ACC112 (cell line): ENCODE measurements around the gene AIF1L.

ENCODE experiments used
- H2AFZ ChIP-seq: fragments of 200-600 bp; sonication (generic); one replicate; pipeline ENCODE4 v1.6.0; 2017; ENCODE audit warnings: antibody characterized with exemption, low read length; ENCODE audit not compliant: unreplicated experiment
- H3K27ac ChIP-seq: fragments of 200-600 bp; sonication (generic); 2 replicates; pipeline ENCODE4 v1.5.1; 2014; ENCODE audit warnings: low read depth, mild to moderate bottlenecking, antibody characterized with exemption, low read length, moderate library complexity
- H3K27me3 ChIP-seq: fragments of 200-600 bp; sonication (generic); 2 replicates; pipeline ENCODE4 v1.6.1; 2014; ENCODE audit warnings: mild to moderate bottlenecking, antibody characterized with exemption, low read length, moderate library complexity, mixed read lengths; ENCODE audit not compliant: insufficient read depth
- H3K36me3 ChIP-seq: fragments of 200-600 bp; sonication (generic); 2 replicates; pipeline ENCODE4 v1.6.1; 2016; ENCODE audit warnings: mild to moderate bottlenecking, antibody characterized with exemption, low read length, moderate library complexity, mixed read lengths; ENCODE audit not compliant: insufficient read depth
- H3K4me1 ChIP-seq: fragments of 200-600 bp; sonication (generic); one replicate; pipeline ENCODE4 v1.6.1; 2016; ENCODE audit warnings: low read length, mixed read lengths; ENCODE audit not compliant: insufficient read depth, unreplicated experiment, control insufficient read depth
- H3K4me3 ChIP-seq: fragments of 200-600 bp; sonication (generic); 2 replicates; pipeline ENCODE4 v1.5.1; 2014; ENCODE audit warnings: mild to moderate bottlenecking, low read depth, low read length
- H3K79me2 ChIP-seq: fragments of 200-600 bp; sonication (generic); one replicate; pipeline ENCODE4 v1.6.0; 2016; ENCODE audit warnings: low read length; ENCODE audit not compliant: control insufficient read depth, unreplicated experiment, insufficient read depth

The AIF1L gene

GRCh38 chr9:131078427-131079366 is 17.6 kb upstream of the AIF1L start:
- Histone ChIP-seq H3K4me1 (no peaks in the 10 kb centered on the region), H3K27ac (no peak overlapping the region), H3K36me3 (no peaks in the 10 kb centered on the region), H3K79me2 (no peaks in the 10 kb centered on the region), H3K4me3 (no peak overlapping the region), H2AFZ (no peak overlapping the region), H3K27me3 (no peaks in the 10 kb centered on the region; the same call in 1 of the 2 replicates)

DNA sequence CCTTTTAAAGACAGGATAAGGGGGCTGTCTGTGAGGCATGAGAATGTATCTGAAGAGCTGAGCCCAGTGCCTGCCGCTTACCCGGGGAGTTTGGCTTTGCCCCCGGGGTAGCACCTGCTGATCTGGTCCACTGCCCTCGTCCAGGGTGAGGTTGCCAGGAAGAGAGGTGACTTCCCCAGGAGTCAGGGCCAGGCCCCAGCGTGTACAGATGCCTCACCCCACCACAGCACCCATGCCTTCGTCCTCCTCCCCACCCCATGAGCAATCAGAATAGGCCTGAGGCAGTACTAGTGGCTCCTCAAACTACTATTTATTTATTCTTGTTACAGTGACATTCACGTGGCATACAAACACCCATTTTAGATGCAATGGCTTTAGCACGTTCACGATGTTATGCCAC is 15.7 kb upstream of the AIF1L start:
- H3K27me3 ChIP-seq = peaks cover 3% of the 10 kb centered on the region

GRCh38 chr9:131081868-131082267 is 14.5 kb upstream of the AIF1L start:
- peaks cover 4% of the 10 kb centered on the region for H3K27me3 ChIP-seq
- H3K4me1 ChIP-seq = no peaks in the 10 kb centered on the region
- H2AFZ ChIP-seq = no peak overlapping the region
- H3K27ac ChIP-seq = no peak overlapping the region
- no peak overlapping the region for H3K4me3 ChIP-seq
- no peaks in the 10 kb centered on the region for H3K79me2 ChIP-seq
- no peaks in the 10 kb centered on the region for H3K36me3 ChIP-seq

More for the DNA sequence above, 15.7 kb upstream of the AIF1L start:
- Histone ChIP-seq H3K4me3 (no peak overlapping the region), H3K36me3 (no peaks in the 10 kb centered on the region), H3K4me1 (no peaks in the 10 kb centered on the region), H2AFZ (no peak overlapping the region), H3K79me2 (no peaks in the 10 kb centered on the region), H3K27ac (no peak overlapping the region)

DNA sequence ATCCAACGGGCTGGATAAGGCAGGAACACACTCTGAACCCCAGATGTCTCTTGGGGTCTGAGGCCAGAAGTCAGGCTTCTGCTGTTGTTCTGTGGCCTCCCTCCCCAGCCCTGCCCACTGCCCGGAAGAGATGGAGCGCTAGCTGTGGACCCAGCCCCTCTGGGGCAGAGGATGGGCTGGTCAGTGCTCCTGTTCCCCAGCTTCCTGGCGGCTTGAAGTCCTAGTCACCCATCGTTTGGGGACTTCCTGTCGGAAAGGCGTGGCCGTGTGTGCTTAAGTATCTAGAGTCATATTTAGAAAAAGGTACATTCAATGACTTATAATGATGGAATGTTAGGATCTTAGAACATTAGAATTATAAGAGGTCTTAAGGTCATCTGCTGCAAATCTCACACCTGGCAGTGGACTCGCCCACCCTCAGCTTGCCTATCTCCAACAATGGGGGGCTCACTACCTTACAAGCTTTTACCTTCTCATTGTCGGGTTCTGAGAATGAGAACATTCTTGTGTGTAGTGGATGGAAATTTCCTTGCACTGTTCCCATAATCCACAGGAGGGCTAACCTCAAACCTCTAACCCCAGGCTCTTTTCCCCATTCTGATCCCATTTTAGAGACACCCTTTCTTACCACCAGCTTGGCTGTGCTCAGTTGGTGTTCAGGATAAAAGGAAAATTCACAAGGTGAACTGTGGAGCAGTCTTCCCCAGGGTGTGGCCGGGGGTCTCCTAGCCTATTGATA is 13.4 kb upstream of the AIF1L start:
- no peak overlapping the region for H3K4me3 ChIP-seq
- H2AFZ ChIP-seq = no peak overlapping the region
- H3K36me3 ChIP-seq = no peaks in the 10 kb centered on the region
- no peaks in the 10 kb centered on the region for H3K79me2 ChIP-seq
- H3K27ac ChIP-seq = no peak overlapping the region
- H3K4me1 ChIP-seq = no peaks in the 10 kb centered on the region
- H3K27me3 ChIP-seq = peaks cover 4% of the 10 kb centered on the region

GRCh38 chr9:131084661-131085369 is 11.5 kb upstream of the AIF1L start:
- Histone ChIP-seq H3K4me3 (no peak overlapping the region), H3K4me1 (no peaks in the 10 kb centered on the region), H2AFZ (no peak overlapping the region), H3K27ac (no peak overlapping the region), H3K27me3 (peaks cover 4% of the 10 kb centered on the region), H3K79me2 (no peaks in the 10 kb centered on the region), H3K36me3 (no peaks in the 10 kb centered on the region)

- no peaks in the 10 kb centered on the region for H3K79me2 ChIP-seq
- H3K27ac ChIP-seq = no peak overlapping the region
- H2AFZ ChIP-seq = no peak overlapping the region
- H3K27me3 ChIP-seq = peaks cover 4% of the 10 kb centered on the region
- no peaks in the 10 kb centered on the region for H3K36me3 ChIP-seq
- no peak overlapping the region for H3K4me3 ChIP-seq
- no peaks in the 10 kb centered on the region for H3K4me1 ChIP-seq
Observed at GRCh38 chr9:131085370-131086122, 10.8 kb upstream of the AIF1L start.

DNA sequence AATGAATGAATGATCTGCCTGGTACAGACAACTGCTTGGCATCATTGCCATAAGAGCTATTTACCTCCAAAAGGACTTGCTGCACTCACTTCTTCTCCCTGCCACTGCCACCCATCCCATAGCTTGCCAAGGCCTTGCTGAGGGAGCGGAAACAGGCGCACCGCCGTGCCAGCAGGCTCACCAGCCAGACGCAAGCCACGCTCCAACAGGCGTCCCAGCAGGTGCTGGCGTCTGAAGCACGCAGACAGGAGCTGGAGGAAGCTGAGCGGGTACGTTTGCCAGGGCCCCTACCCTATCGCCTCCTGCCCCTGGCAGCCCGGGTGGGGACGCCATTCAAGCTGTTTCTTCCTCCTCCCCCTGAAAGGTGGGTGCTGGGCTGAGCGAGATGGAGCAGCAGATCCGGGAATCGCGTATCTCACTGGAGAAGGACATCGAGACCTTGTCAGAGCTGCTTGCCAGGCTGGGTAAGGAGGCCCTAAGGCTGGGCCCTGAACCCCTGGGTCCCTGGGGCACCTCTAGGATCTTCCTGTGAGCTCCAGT is 8.9 kb upstream of the AIF1L start:
- peaks cover 4% of the 10 kb centered on the region for H3K27me3 ChIP-seq
- H3K4me3 ChIP-seq = no peak overlapping the region
- H3K27ac ChIP-seq = no peak overlapping the region
- H3K36me3 ChIP-seq = no peaks in the 10 kb centered on the region
- no peaks in the 10 kb centered on the region for H3K79me2 ChIP-seq
- no peaks in the 10 kb centered on the region for H3K4me1 ChIP-seq
- H2AFZ ChIP-seq = no peak overlapping the region

- Histone ChIP-seq H3K27me3 (peaks cover 17% of the 10 kb centered on the region), H3K27ac (no peak overlapping the region), H3K4me3 (no peak overlapping the region), H2AFZ (no peak overlapping the region), H3K4me1 (no peaks in the 10 kb centered on the region), H3K79me2 (no peaks in the 10 kb centered on the region), H3K36me3 (no peaks in the 10 kb centered on the region)
Observed at GRCh38 chr9:131090025-131090787, 6.1 kb upstream of the AIF1L start.

- no peak overlapping the region for H3K27ac ChIP-seq
- no peaks in the 10 kb centered on the region for H3K36me3 ChIP-seq
- H3K79me2 ChIP-seq = no peaks in the 10 kb centered on the region
- H3K27me3 ChIP-seq = peaks cover 25% of the 10 kb centered on the region
- no peak overlapping the region for H3K4me3 ChIP-seq
- no peak overlapping the region for H2AFZ ChIP-seq
- H3K4me1 ChIP-seq = peaks cover 4% of the 10 kb centered on the region
Observed at GRCh38 chr9:131091352-131091992, 4.9 kb upstream of the AIF1L start.
